CD4-positive, alpha-beta T cell treated with Interleukin-2 at 100 ng/mL for 4 hours (primary cell): Measurements from ENCODE around the gene UNC13A.

ENCODE experiments used
- DNase-seq: peaks from one replicate; pipeline ENCODE4 v3.0.0-alpha.2; 2020; ENCODE audit warnings: low spot score

UNC13A gene

GRCh38 chr19:17706750-17707181, 18.6 kb upstream of the UNC13A start:
- no peak for DNase-seq

- DNase-seq, result peak; percentile 64
Measured at GRCh38 chr19:17703824-17704463, 15.8 kb upstream of the UNC13A start.

GRCh38 chr19:17695198-17695597, 7.0 kb upstream of the UNC13A start:
- DNase-seq, result no peak

GRCh38 chr19:17692566-17692965, 4.4 kb upstream of the UNC13A start:
- no peak for DNase-seq

GRCh38 chr19:17688853-17689595, 870 bp upstream of the UNC13A start:
- no peak for DNase-seq

- no peak for DNase-seq
Measured at GRCh38 chr19:17687141-17687856, 855 bp downstream of the UNC13A start.

- DNase-seq, result no peak
Measured at GRCh38 chr19:17686592-17687024, 1.5 kb downstream of the UNC13A start.

- DNase-seq, result no peak
Measured at GRCh38 chr19:17686023-17686521, 2.1 kb downstream of the UNC13A start.

GRCh38 chr19:17685451-17686022, 2.6 kb downstream of the UNC13A start:
- DNase-seq, result no peak

GRCh38 chr19:17684256-17684655, 3.9 kb downstream of the UNC13A start:
- no peak for DNase-seq

GRCh38 chr19:17683078-17683477, 5.1 kb downstream of the UNC13A start:
- DNase-seq, result no peak

GRCh38 chr19:17682273-17682672, 5.9 kb downstream of the UNC13A start:
- DNase-seq, result no peak

GRCh38 chr19:17681505-17682125, 6.5 kb downstream of the UNC13A start:
- DNase-seq, result peak; percentile 17

- peak; percentile 35 for DNase-seq
Measured at GRCh38 chr19:17680230-17680722, 7.9 kb downstream of the UNC13A start.

- DNase-seq, result no peak
Measured at GRCh38 chr19:17679526-17680229, 8.5 kb downstream of the UNC13A start.

GRCh38 chr19:17678836-17679235, 9.3 kb downstream of the UNC13A start:
- DNase-seq, result no peak

- DNase-seq, result no peak
Measured at GRCh38 chr19:17677002-17677401, 11.2 kb downstream of the UNC13A start.

GRCh38 chr19:17676295-17676694, 11.9 kb downstream of the UNC13A start:
- no peak for DNase-seq

- DNase-seq, result no peak
Measured at GRCh38 chr19:17673937-17674799, 14.0 kb downstream of the UNC13A start.

GRCh38 chr19:17671906-17672305, 16.2 kb downstream of the UNC13A start:
- DNase-seq, result peak; percentile 11
